CD4-positive, alpha-beta T cell treated with Interleukin-6 for 4 hours (primary cell): Measurements from ENCODE around the gene LRRC41.
A peak's percentile ranks its signal among the peaks of the same experiment; 100 is the strongest.
"Not testable (repeated sequence)": the region's sequence is repeated elsewhere in the genome, so short reads cannot be mapped to it uniquely, and the experiment has no call there.

Experiments
- DNase-seq: peaks from one replicate; pipeline ENCODE4 v3.0.0-alpha.2; 2020; ENCODE audit warnings: mixed read lengths

The LRRC41 gene

DNA sequence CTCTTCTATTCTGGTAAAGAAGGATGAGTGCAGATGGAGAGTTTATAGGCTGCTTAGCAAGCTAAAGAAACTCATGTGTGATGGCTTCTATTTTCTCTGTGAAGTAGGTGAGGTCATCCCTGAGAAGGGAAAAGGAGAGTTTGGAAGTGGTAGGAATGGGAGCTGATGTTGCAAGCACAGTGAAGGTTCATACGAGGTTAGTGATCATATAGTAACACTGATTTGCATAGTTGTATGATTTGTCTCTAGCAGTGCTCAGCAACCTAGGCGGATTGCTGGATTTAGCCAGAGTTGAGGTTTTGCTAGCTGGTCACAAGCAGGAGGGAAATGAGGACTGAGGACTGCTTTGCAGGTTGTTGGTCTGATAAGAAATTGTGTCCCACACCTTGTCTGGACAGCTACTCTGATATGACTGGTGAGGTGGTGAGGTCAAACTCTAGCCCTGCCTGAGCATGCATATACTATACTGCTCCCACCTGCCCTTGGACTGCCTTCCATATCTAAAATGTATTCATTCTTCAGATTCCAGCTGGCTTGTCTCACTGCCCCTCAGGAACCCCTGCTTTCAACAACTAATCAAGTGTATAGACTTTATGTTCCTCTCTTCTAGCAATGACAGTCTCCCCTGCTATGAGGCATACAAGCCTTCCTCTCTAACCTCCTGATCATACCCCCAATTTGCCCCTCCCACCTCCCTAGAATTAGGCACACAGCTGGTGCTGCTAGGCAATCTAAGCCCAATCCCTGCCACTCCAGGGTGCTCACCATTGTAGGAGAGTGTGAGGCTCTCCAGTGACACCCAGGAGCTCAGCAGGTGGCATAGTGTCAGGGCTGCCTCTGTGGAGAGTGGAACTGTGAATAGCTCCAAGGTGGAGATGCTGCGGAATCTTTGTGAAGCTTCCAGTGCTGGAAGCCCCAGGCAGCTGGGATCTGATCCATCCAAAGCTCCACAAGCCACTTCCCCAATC lies 18.5 kb downstream of the LRRC41 start:
- no peak for DNase-seq

DNA sequence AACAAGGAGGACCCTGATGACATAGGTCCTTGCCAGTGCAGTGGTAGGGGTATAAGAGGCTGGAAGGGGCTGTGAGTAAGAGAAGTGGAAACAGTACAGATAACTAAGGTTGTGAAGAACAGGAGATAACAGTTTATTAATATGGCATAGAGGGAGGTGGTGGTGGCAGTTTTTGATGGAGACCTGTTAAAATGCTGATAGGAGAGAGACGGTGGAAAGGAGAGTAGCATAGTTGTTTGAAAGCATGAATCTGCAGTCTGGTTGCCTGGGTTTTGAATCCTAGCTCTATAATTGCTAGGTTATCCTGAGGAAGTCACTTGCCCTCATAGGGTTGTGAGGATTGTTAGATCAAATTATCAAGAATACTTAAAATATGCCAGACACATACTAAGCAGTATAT lies 19.4 kb downstream of the LRRC41 start:
- no peak for DNase-seq

DNA sequence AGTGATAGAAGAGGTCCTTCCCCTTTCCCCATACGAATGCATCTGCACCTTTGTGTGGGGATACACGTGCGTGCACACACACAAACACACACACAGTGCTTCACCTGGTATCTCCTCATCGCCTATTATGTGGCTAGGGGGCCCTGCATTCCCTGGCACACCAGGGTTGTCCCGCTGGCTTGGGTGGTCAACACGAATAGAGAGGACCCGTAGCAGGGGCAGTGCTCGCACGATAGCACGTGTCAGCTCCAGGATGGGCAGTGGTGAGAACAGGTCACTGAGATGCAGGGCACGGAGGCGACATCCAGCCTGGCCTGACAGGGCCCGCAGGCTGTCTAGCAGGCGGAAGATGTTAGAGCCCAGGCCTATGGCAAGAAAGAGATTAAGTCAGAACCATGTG lies 22.4 kb downstream of the LRRC41 start:
- no peak for DNase-seq

DNA sequence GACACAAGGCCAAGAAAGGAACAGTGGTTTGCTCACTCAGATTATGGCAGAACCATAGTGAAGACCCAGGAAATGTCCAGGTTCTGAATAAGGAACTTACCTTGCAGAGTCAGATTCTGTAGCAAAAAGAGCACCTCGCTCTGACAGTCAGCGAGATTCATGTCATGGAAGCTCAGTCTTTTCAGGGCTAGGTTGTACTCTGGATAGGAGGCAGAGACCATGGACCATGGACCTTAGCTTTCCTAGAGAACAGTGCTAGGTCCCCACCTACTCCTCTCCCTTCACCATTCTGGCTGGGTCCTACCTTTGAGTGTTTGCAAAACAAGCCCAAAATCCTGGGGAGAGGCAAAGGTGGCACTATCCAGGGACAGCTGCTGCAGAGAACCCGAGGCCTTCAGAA lies 23.3 kb downstream of the LRRC41 start:
- no peak for DNase-seq

DNA sequence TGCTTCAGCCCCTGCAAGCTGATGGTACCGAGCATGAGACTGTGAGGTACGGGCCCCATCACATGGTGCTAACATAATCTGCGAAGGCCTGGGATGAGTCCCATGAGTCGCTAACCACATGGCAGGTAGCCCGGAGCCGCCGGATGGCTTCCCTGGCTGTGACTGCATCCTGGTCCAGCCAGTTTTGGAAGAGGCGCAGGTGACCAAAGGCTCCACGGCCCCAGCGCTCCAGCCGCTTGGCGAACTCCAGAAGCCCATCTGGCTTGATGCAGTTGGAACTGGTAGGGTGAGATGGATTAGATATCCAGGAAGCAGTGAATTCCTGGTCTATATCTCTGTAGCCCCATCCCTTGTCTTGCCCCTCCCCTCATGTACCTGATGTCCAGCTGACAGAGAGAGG lies 24.6 kb downstream of the LRRC41 start:
- no peak for DNase-seq

DNA sequence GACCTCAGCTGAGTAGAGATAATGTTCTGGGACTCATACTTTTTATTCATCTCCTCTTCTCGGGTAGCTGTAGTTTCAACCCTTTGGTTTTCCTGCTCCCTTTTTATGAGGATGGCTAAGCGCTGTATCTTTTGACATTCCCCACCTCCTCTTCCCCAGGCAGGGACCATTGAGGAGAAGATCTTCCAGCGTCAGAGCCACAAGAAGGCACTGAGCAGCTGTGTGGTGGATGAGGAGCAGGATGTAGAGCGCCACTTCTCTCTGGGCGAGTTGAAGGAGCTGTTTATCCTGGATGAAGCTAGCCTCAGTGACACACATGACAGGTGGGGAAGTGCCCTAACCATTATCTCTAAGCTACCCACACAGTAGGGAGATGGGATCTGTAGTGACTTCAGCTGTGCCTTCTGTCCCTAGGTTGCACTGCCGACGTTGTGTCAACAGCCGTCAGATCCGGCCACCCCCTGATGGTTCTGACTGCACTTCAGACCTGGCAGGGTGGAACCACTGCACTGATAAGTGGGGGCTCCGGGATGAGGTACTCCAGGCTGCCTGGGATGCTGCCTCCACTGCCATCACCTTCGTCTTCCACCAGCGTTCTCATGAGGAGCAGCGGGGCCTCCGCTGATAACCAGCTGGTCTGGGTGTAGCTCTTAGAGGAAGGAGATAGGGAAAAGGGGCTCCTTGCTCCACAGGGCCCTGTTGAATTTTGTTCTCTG lies 25.6 kb downstream of the LRRC41 start:
- DNase-seq, result no peak

DNA sequence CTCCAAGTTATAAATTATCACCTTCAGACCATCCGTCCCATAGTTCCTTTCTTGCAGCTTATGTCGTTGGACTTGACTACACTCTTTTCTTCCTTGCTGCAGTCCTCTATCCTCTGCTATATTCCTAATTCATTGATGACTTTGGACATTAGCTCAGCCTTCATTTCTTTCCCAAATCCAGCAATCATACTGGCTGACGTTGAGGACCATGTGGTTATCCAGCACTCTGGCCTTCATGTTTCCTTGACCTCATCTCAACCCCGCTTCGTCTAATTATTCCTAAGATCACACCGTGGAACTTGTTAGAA lies 28.4 kb downstream of the LRRC41 start:
- DNase-seq, result no peak

DNA sequence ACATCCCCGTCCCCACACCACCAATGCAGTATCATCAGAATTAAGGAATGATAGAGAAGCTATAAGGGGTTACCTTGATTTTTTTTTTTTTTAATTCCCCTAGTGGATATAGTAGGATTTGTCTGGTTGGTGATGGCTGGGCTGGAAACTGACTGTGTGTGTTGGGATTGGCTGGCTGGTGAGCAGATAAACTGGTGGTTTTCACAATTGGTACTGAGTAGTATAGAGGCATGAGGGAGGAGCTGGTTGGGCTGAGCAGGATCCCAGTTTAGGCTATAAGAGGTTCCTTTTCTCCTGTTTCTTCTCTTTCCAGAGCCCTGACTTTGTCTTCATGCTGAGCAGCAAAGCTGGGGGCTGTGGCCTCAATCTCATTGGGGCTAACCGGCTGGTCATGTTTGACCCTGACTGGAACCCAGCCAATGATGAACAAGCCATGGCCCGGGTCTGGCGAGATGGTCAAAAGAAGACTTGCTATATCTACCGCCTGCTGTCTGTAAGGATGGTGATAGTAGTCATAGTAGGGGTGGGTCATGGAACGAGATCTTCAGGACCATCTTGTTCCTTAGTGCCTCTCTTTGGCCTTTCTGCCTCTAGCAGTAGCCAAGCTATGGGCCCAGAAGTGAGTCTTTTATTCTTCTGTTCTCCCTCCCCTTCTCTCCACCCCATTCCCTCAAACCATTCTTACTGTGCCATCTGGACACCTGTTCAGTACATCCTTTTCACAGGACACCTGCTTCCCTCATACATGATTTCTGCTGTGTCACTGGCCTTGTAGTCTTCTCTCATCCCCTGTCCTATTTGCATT lies 29.0 kb downstream of the LRRC41 start:
- DNase-seq, result no peak

DNA sequence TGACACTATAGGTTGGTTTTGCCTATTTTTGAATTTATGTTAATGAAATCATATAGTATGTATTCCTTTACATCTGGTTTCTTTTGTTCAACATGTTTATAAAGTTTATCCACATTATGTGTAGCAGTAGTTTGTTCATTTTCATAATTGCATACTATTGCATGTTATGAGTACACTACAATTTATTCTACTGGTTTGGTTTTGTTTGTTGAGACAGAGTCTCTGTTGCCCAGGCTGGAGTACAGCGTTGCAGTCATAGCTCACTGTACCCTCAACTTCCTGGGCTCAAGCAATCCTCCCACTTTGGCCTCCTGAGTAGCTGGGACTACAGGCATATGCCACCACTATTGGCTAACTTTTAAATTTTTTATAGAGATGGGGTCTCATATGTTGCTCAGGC lies 34.8 kb downstream of the LRRC41 start:
- no peak for DNase-seq

DNA sequence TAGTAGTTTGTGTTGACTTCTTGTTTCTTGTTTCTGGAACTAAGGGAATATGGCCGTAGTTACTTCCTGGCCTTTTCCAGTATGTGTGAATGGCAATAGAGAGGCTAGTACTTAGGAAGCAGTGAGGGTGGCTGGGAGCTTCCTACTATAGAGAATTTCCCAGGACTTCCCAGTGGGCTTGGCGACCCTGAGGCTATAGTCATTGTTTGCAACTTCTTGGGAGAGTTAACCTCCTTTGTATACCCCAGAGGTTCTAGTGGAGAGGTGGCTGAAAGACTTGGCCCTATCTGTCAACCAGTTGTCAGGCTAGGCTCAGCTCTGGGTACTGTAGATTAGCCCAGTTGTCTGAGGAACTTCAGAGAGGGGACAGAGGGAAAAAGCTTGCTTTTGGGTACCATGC lies 40.3 kb downstream of the LRRC41 start:
- DNase-seq, result no peak

DNA sequence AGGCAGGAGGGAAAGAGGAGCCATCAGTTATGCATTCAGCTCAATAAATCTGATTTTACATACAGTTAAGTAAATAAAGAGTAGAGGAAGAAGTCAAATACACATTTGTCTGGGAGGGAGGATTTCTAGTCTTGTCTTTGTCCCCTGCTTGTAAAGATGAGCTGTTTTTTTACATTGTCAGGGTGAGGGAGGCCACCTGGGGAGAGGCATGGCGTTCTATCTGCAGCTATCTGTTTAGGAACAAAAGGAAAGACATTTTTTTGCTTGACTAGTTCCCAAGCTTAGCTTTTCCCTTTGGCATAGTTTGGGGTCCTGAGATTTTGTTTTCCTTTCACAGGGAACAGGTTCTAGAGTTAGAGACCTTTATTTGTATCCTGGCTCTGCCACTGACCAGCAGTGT lies 40.9 kb downstream of the LRRC41 start:
- no peak for DNase-seq

DNA sequence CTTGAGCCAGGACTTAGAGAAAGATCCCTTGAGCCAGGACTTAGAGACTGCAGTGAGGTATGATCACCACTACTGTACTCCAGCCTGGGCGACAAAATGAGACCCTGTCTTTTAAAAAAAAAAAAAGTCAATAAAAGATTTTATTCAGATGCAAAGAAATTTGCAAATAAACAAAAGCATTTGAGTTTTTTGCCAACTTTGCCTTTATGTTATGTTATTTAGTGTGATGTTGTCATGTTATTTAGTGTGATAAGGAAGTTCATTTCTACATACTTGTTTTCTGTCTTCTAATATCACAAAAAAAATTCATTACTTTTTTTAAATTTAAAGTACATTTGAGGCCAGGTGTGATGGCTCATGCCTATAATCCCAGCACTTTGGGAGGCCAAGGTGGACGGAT lies 46.9 kb downstream of the LRRC41 start:
- DNase-seq, result no peak

DNA sequence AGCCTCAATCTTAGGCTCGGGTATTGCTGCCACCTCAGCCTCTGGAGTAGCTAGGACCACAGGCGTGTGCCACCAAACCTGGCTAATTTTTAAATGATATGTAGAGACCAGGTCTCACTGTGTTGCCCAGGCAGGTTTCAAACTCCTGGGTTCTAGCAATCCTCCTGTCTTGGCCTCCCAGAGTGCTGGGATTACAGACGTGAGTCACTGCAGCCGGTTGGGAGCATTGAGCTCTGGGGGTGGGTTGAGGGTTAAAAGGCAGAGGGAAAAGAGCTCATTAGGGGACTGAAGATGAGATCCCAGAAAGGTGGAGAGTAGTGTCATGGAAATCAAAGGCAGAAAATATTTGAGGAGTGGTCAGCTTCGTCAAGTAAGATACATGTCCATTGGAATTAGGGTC lies 48.7 kb downstream of the LRRC41 start:
- no peak for DNase-seq

DNA sequence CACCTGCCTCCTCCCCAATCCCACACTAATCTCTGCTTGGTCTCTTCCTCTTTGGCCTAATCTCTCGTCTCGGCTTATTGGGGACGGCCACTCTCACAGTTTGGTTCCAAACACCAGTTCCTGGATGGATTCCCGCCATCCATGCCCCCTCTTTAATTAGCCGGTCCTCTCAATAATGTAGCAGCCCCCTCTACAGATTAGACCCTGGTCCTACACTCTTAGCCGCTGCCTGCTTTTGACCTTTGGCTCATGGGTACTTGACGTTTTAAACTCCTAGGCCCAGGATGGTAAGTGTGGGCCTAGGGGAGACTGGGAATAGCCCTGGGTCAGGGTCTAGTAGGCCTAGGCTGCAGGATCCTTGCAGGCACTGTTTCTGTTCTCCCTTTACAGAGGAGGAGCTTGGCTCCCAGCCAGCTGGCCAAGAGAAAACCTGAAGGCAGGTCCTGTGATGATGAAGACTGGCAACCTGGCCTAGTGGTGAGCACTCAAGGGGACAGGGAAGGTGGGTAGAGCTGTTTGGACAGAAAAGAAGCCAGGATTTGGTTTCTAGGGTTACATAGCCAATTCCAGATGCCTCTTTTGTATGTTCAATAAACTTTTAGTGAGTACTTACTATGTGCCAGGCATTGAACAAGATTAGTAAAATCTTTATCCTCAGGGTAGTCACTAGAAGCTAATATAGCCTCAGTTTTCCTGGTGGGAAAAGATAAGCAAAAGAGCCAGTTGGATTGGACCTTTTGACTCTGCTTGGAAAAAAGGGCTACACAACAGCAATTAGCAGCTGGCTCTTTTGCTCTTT lies 55.1 kb downstream of the LRRC41 start:
- DNase-seq, result peak; percentile 11

DNA sequence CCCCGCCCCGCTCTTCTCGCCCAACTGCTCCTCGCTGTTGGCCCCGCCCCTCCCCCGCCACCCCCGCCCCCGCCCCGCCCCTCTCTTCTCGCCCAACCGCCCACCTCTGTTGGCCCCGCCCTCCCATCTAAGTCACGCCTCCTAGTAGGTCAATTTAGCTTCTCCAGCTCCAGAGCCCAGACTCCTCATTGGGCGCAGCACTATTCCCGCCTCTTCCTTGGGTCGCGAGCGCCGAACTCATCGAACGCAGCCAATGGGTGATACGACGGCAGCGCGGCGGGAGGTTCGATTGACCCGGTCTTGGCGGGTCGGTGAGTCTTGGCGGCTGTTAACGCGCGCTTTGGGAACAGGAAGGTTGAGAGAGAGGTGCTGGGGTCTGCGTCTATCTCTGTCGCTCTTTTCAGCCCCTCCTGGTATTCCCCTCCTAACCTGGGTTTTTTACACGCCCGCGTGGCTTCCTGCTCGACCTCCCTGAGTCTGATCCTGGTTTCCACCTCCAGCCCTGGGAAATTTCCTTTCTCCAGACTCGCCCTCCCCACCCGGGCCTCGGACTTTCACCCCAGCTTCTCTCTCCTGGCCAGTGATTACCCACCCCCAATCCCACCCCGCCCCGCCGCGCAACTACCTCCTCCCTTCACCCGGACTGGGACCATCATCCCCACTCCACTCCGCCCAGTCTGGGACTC lies 55.8 kb downstream of the LRRC41 start, which contains the start of gene RAD54L:
Gene RAD54L, plus strand, starts transcription at position 328 of the 686 bp plus-strand sequence. CDS start 643 bp downstream, outside the sequence.
- peak; percentile 98 for DNase-seq

DNA sequence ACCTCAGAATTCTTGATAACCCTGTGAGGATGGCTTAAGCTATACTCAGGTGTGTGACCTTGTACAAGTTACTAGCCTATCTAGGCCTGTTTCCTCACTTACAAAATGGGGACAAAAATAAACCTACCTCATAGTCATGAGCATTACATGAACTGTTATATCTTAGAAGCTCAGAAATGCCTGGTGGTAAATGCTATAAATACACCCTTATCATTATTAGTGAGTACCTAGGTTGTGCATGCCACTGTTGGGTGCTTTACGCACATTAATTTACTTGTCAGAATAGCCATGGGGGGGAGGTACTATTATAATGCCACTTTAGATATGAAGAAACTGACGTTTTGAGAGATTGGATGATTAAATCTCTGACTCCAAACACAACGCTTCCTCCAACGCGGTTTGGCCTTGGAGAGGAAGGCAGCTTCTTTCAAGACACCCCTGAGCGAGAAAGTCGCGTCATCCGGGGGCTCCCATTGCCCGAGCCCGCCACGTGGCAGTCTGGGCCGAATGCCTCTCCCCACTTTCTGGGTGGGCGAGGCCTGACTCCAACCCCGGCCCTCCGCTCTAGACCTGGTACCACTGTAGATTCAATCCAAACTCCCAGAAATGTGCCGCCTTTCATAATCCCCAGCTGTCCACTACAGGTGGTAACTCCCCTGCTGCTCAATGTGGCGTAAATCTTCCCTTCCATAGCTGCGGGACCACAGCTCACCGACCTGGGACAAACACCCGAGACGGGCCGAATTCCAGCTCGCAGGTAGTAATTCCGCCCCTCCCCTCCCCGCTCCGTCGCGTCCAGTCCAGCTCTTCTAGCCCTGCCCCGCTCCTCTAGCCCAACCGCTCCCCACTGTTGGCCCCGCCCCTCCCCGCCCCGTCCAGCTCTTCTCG lies 56.6 kb downstream of the LRRC41 start:
- DNase-seq, result peak; percentile 55

DNA sequence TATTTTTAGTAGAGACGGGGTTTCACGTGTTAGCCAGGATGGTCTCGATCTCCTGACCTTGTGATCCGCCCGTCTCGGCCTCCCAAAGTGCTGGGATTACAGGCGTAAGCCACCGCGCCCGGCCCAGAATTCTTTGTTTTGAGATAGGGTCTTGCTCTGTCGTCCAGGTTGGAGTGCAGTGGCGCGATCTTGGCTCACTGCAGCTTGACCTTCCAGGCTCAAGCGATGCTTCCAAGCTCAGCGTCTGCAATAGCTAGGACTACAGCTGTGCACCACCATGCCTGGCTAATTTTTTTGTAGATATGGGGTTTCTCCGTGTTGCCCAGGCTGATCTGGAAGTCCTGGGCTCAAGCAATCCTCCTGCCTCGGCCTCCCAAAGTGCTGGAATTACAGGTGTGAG lies 57.3 kb downstream of the LRRC41 start:
- not testable (repeated sequence) for DNase-seq

DNA sequence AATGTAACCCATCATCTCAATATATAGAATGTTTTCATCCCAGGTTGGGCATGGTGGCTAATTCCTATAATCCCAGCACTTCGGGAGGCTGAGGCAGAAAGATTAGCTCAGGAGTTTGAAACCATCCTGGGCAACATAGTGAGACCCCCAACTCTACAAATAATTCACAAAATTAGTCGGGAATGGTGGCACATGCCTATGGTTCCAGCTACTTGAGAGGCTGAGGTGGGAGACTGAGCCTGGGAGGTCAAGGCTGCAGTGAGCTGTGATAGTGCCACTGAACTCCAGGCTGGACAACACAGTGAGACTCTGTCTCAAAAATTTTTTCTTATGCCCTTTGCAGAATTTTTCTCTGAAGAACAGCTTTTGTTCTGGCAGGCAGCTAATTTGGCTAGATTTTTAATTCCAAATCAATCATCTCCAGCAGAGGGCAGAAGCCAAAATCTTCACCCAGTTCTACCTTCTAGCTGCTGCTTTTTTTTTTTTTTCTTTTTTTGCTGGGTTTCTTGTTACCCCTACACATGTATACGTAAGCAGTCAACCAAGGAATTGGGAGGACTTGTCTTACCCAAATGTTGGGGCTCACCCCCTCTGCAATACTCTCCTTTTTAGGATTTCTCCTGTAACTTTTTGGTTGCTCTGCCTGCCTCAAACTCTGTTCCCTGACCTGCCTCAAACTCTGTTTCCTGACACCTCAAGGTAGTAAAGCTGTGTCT lies 58.6 kb downstream of the LRRC41 start:
- no peak for DNase-seq

DNA sequence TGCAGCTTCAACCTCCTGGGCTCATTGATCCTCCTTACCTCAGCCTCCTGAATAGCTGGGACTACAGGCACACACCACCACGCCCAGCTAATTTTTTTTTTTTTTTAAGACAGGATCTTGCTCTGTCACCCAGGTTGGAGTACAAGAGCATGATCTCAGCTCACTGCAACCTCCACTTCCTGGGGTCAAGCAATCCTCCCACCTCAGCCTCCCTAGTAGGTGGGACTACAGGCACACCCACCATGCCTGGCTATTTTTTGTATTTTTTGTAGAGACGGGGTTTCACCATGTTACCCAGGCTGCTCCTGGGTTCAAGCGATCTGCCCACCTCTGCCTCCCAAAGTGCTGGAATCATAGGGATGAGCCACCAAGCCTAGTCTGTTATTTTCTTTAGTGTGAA lies 59.6 kb downstream of the LRRC41 start:
- not testable (repeated sequence) for DNase-seq

DNA sequence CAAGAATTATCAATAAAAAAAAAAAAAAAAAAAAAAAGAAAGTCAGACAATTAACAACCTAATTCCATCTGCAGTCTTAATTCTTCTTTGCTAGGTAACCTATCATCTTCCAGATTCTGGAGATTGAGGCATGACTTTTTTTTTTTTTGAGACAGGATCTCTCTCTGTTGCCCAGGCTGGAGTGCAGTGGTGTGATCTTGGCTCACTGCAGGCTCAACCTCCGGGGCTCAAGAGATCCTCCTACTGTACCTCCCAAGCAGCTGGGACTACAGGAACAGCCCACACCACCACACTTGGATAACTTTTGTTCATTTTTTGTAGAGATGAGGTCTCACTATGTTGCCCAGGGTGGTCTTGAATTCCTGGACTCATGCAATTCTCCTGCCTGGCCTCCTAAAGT lies 60.5 kb downstream of the LRRC41 start:
- DNase-seq, result no peak
